Bone marrow (tissue), 2 donors: ENCODE results near the gene EGFL7.
"Not testable (repeated sequence)": the region's sequence is repeated elsewhere in the genome, so short reads cannot be mapped to it uniquely, and the experiment has no call there.

Experiments used
- DNase-seq, 2 donors: peaks; one replicate each; lab custom pipeline; 2025; lab: John Stamatoyannopoulos, UW

Gene EGFL7

GRCh38 chr9:136624184-136624951, 38.3 kb upstream of the EGFL7 start:
- no peak for DNase-seq

- no peak for DNase-seq
Observed at GRCh38 chr9:136625101-136626065, 37.3 kb upstream of the EGFL7 start.

- no peak for DNase-seq
Observed at GRCh38 chr9:136626066-136626725, 36.5 kb upstream of the EGFL7 start.

- DNase-seq = no peak
Observed at GRCh38 chr9:136626740-136627642, 35.7 kb upstream of the EGFL7 start.

GRCh38 chr9:136627703-136628102, 35.0 kb upstream of the EGFL7 start:
- no peak for DNase-seq

GRCh38 chr9:136628268-136628667, 34.4 kb upstream of the EGFL7 start:
- peak in 1 of 2 donors; percentile 18 for DNase-seq

GRCh38 chr9:136629001-136629878, 33.5 kb upstream of the EGFL7 start:
- no peak for DNase-seq

- DNase-seq = peak in 1 of 2 donors; percentile 64
Observed at GRCh38 chr9:136629879-136630661, 32.6 kb upstream of the EGFL7 start.

GRCh38 chr9:136630662-136630992, 32.1 kb upstream of the EGFL7 start:
- DNase-seq = no peak

GRCh38 chr9:136631038-136632000, 31.4 kb upstream of the EGFL7 start:
- peak; percentile 47 to 77 for DNase-seq

- DNase-seq = not testable (repeated sequence)
Observed at GRCh38 chr9:136632072-136632471, 30.6 kb upstream of the EGFL7 start.

GRCh38 chr9:136632491-136633106, 30.1 kb upstream of the EGFL7 start:
- not testable (repeated sequence) for DNase-seq

GRCh38 chr9:136634904-136635303, 27.8 kb upstream of the EGFL7 start:
- DNase-seq = no peak

GRCh38 chr9:136640171-136641111, 22.3 kb upstream of the EGFL7 start:
- no peak for DNase-seq

GRCh38 chr9:136642439-136642921, 20.2 kb upstream of the EGFL7 start:
- no peak for DNase-seq

- DNase-seq = no peak
Observed at GRCh38 chr9:136643596-136644342, 18.9 kb upstream of the EGFL7 start.
